Measurements from ENCODE around the gene RAB3D. TPM values are rescaled to one million over a fixed set of nuclear protein-coding genes. Genes with fewer than 3 reads are reported as not detected.
A peak's percentile ranks its signal among the peaks of the same experiment; 100 is the strongest.

Gene RAB3D
- polyA plus RNA-seq, 3 donors, result 14.4 to 19.2 (median 17.4) TPM

GRCh38 chr19:11299946-11300810, 39.3 kb downstream of the RAB3D start:
- no peak for DNase-seq (ENCODE audit: low read depth in 3 of 3, low spot score in 2 of 3)

DNA sequence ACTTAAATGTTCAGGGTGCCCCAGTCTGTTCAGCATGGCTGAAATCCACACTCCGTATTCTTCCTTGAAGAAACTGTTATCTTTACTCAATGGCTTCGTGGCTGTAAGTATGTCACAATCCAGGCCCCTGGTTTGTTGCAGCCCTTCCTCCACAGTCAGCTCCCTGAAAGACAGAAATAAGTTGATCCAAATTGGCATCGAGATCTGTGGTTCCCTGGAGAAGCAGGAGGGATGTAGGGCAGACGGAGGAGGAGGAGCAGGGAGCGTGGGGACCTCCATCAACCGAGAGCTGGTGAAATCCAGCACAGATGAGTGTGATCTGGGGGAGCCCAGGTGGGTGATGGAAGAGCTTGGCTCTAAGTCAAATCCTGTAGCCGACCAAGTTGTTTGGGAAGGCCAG, 43.2 kb downstream of the RAB3D start:
- no peak for DNase-seq (ENCODE audit: low read depth in 3 of 3, low spot score in 2 of 3)

DNA sequence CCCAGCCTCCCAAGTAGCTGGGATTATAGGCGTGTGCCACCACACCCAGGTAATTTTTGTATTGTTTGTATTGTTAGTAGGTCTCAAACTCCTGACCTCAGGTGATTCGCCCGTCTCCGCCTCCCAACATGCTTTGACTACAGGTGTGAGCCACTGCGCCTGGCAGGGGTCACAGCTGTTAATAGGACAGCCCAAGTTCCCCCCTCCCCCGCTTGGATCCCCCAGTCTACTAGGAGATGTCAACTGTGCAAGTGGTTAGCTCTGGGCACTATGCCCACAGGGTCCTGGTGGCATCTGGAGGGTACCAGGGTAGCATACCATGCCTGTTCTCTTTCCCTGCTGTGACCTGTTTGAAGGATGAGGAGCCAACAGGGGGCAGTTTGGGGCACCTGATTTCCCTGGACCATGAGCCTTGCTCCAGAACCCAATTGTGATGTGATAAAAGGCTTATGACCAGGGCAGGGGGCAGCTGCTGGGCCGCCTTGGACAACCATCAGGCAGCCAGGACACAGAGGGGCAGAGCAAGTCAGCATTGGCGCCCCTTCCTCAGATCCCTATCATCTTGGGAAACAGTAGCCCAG, 43.7 kb downstream of the RAB3D start, which contains the start of gene TSPAN16:
Gene TSPAN16 (plus strand): TSS at position 496 of the 581 bp plus-strand sequence. CDS start 138 bp downstream, outside the sequence.
- DNase-seq (ENCODE audit: low read depth in 3 of 3, low spot score in 2 of 3), result no peak

GRCh38 chr19:11295180-11295579, 44.3 kb downstream of the RAB3D start:
- DNase-seq (ENCODE audit: low read depth in 3 of 3, low spot score in 2 of 3), result no peak

DNA sequence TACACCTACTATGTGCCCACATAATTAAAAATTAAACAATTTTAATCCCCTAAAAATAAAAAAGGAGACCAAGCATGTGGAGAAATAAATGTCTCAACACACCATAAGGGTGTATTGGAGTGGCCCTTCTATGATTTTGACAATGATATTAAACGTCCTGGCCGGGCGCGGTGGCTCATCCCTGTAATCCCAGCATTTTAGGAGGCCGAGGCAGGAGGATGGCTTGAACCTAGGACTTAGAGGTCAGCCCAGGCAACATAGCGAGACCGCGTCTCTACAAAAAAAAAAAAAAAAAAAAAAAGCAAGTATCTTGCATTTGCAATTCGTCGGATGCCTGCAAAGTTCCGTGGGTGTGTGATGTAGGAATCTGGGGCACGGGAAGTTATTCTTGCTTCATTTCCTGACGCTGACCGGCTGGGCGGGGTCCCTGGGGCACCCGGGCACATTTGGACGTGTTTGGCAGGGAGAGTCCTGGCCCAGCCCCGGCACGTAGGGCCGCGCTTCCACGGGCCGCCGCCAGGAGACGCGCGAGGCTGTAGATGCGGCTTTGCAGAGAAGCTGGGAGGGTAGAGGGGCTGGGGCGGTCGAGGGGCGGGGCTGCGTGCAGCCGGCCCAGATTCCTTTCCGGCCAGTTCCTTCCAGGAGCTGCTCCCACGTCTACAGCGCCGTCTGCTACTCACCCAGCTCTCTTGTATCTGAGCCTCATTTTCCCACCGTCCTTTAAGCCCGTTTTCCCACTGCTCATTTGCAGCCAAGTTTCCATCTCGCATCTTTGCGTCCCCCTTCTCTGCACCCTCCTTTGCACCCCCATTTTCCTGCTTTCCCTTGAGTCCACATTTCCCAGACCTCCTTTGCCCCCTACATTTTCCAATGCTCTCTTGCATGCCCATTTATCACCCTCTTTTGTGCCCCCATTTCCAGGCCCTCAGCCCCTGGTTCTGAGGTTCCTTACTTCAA, 45.7 kb downstream of the RAB3D start:
- peak; percentile 72 to 82 (median 75) for DNase-seq (ENCODE audit: low read depth in 3 of 3, low spot score in 2 of 3)

- no peak for DNase-seq (ENCODE audit: low read depth in 3 of 3, low spot score in 2 of 3)
These were observed 47.5 kb downstream of the RAB3D start for GRCh38 chr19:11291991-11292390.

DNA sequence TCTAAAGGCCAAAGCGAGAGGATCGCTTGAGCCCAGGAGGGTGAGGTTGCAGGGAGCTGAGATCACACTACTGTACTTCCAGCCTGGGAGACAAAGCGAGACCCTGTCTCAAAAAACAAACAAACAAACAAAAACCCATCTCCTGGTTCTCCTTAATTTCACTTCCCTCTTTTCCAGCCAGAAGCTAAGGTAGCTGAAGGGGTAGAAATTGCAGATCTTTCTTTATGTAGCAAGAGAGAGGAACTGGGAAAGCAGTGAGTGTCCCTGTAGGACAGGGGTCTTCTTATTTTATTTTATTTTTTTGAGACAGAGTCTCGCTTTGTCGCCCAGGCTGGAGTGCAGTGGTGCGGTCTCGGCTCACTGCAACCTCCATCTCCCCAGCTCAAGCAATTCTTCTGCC, 48.0 kb downstream of the RAB3D start:
- DNase-seq (ENCODE audit: low read depth in 3 of 3, low spot score in 2 of 3), result no peak

DNA sequence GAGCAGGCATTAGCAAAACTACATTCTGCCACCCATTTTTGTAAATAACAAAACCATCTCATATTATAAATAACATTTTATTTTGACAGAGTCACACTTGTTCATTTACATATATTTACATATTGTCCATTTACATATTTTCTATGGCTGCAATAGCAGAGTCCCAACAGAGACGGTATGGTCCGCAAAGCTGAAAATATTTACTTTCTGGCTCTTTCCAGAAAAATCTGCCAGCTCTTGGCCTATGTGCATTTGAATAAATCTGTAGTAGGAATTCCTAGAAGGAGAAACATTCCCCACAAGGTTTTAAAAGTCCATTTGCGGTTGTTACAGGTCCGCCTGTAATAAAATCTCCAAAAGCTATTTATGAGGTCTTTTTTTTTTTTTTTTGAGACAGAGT, 49.2 kb downstream of the RAB3D start:
- DNase-seq (ENCODE audit: low read depth in 3 of 3, low spot score in 2 of 3), result no peak

DNA sequence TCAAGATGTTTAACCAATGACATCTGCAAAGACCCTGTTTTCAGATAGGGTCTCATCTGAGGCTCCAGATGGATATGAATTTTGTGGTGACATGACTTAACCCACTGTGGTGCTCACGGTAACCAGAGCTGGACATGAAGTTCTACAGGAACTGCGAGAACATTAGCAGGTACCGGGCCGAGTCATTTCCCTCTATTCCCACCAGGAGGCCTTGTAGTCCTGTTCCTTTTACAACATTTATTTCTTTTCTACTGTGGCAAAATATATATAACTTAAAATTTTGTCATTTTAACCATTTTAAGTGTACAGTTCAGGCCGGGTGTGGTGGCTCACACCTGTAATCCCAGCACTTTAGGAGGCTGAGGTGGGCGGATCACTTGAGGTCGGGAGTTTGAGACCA, 51.1 kb downstream of the RAB3D start:
- no peak for DNase-seq (ENCODE audit: low read depth in 3 of 3, low spot score in 2 of 3)

DNA sequence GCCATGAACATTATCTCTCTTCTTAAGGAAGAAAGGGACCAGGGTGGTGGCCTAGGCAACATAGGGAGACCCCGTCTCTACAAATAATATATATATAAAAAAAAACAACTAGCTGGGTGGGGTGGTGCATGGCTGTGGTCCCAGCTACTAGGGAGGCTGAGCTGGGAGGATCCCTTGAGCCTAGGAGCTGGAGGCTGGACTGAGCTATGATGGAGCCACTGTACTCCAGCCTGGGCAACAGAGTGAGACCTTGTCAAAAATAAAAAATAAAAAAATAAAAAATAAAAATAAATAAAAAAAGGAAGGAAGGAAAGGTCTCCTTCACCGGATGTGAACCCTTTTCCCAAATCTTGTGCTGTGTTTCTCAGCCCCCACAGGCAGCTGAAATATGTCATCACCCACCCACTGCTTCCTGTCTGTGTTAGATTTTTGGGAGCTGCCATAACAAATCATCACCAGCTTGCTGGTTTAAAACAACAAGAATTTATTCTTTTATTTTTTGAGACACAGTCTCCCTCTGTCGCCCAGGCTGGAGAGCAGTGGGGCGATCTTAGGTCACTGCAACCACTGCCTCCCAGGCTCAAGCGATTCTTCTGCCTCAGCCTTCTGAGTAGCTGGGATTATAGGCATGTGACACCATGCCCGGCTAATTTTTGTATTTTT, 53.0 kb downstream of the RAB3D start:
- DNase-seq (ENCODE audit: low read depth in 3 of 3, low spot score in 2 of 3), result no peak

DNA sequence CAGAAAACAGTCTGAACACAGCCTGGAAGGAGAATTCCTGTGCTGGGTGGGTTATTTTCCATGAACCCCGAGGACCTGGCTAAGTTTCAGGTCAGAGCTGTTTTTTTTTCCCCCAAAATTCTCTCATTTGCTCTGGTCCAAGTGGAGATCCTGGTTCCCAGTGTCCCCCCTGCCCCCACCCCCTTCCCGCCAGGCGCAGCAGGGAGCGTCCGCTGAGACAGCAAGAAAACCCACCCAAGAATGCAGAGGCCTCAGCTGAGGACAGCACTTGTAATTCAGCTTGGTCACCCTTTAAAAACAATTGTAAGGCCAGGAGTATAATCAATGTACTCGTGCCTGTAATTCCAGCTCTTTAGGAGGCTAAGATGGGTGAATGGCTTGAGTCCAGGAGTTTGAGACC, 54.9 kb downstream of the RAB3D start:
- DNase-seq (ENCODE audit: low read depth in 3 of 3, low spot score in 2 of 3), result no peak

- no peak for DNase-seq (ENCODE audit: low read depth in 3 of 3, low spot score in 2 of 3)
These were observed 58.0 kb downstream of the RAB3D start for GRCh38 chr19:11281356-11282049.

- no peak for DNase-seq (ENCODE audit: low read depth in 3 of 3, low spot score in 2 of 3)
These were observed 59.8 kb downstream of the RAB3D start for GRCh38 chr19:11279505-11280236.

DNA sequence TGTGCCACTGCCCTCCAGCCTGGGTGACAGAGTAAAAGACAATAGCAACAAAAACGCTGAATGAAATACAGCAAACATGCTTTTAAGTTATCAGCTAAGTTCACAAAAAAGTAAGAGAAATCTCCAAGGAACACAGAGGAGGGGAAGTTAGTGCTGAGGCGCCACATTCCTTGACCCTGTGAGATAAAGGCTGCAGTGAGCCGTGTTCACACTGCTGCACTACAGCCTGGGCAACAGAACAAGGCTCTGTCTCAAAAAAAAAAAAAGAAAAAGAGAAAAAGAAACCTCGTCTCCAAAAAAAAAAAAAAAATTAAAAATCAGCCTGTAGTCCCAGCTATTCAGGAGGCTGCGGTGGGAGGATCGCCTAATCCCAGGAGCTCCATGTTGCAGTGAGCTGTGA, 60.8 kb downstream of the RAB3D start:
- no peak for DNase-seq (ENCODE audit: low read depth in 3 of 3, low spot score in 2 of 3)

- DNase-seq (ENCODE audit: low read depth in 3 of 3, low spot score in 2 of 3), result no peak
These were observed 64.8 kb downstream of the RAB3D start for GRCh38 chr19:11274533-11275086.

DNA sequence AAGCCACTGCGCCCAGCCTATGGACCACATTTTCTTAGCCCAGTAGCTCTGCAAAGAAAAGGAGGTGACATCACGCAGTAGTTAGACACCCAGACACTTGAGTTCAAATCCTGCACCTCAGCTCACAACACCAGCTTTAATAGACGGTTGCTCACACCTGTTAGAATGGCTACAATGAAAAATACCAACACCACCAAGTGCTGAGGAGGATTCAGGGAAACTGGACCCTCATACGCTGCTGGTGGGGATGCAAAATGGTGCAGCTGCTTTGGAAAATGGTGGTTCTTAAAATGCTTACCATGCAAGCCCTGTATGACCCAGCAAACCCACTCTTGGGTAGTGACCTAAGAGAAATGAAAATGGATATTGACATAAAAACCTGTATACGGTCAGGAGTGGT, 65.5 kb downstream of the RAB3D start:
- no peak for DNase-seq (ENCODE audit: low read depth in 3 of 3, low spot score in 2 of 3)

GRCh38 chr19:11273296-11273695, 66.2 kb downstream of the RAB3D start:
- DNase-seq (ENCODE audit: low read depth in 3 of 3, low spot score in 2 of 3), result no peak

Measured in right renal cortex interstitium (tissue), 3 donors.